ENCODE data around the gene SCRN2. TPM values are rescaled to one million over a fixed set of nuclear protein-coding genes. Genes with fewer than 3 reads are reported as not detected.

SCRN2 gene
- total RNA-seq, 1 experiment from 2014 or later: 47.9 TPM

GRCh38 chr17:47821424-47822391, 19.4 kb downstream of the SCRN2 start, which contains the start of gene OSBPL7:
OSBPL7 (minus strand) TSS chr17:47821794; CDS start chr17:47820278, 1,516 bp downstream.
- peak within 1 kb of the TSS; percentile 86 for H3K4me2 ChIP-seq (ENCODE audit: low read length)
- H3K4me3 ChIP-seq (ENCODE audit: low read length): peak within 1 kb of the TSS; percentile 74
- CTCF ChIA-PET: interaction anchor here (0.5 to 1.0 kb wide), 3 partner anchors 68 to 189 kb away, joined by 3 read pairs; no protein-coding TSS in a partner anchor
- intact Hi-C loops (cut with micrococcal nuclease): loop anchor here (1.0 kb wide), 2 partner anchors 10 to 11 kb away; partner anchors contain the start of genes LRRC46 and MRPL10
- ATAC-seq (peak; percentile 91), DNase-seq (peak; percentile 94)
- H2AFZ ChIP-seq (ENCODE audit: low read length): peak within 1 kb of the TSS; percentile 63
- H3F3A ChIP-seq (ENCODE audit: low read length, unreplicated experiment): no peaks in the 10 kb centered on the region
- BruUV-seq (replicated peaks): no TSS peak
- H3K9ac ChIP-seq (ENCODE audit: low read length): peak within 1 kb of the TSS; percentile 66
- TF ChIP-seq CTCF (conservative IDR thresholded peaks at IDR 0.05; ENCODE audit: low read depth, low read length): peak; percentile 71
- TF ChIP-seq EZH2 (IDR thresholded peaks at IDR 0.05; ENCODE audit: low read length, unreplicated experiment): no peak
- peaks cover 28% of the 10 kb centered on the region; the same call in 1 of the 2 replicates for H3K36me3 ChIP-seq (ENCODE audit: low read depth, low read length)
- H3K4me1 ChIP-seq (ENCODE audit: insufficient read depth, low read length): peaks cover 25% of the 10 kb centered on the region
- no peaks in the 10 kb centered on the region for H4K20me1 ChIP-seq (ENCODE audit: low read length)
- POLR2A ChIA-PET (ENCODE audit: unreplicated experiment): interaction anchor here (0.6 to 0.7 kb wide), 4 partner anchors 10 to 165 kb away, joined by 3 to 5 read pairs (median 4); partner anchors contain the start of genes LRRC46 and MRPL10
- peaks cover 14% of the 10 kb centered on the region for H3K79me2 ChIP-seq (ENCODE audit: low read length)
- no peaks in the 10 kb centered on the region for H3K9me3 ChIP-seq (ENCODE audit: low read length)
- H3K9me2 ChIP-seq (replicated peaks; ENCODE audit: low read length): no peaks in the 10 kb centered on the region
- peak within 1 kb of the TSS; percentile 52 for H3K27ac ChIP-seq (ENCODE audit: low read length)
- H3K27me3 ChIP-seq (ENCODE audit: low read length): no peaks in the 10 kb centered on the region

DNA sequence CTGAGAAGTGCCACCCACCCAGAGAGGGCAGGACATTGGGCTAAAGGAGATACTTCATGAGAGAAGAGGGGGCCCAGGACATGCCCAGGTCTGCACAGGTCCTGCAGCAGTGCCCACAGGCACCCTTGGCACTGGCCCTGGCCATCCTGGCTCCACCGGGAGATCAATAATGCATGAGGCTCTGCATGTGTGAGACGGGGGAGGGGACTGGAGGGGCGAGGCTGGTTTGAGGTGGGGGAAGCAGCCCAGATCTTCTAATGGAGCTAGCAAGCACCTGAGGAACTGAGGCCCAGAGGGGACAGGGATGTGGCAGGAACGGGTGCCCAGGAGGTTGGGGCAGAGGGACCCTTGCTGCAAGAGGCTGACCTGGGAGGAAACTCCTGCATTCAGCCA, 20.0 kb downstream of the SCRN2 start:
- CTCF ChIA-PET: interaction anchor here (0.5 to 1.0 kb wide), 2 partner anchors 69 to 190 kb away, joined by 3 read pairs; no protein-coding TSS in a partner anchor
- DNase-seq: no peak
- Histone ChIP-seq H3K27me3 (ENCODE audit: low read length) (no peaks in the 10 kb centered on the region), H3K4me1 (ENCODE audit: insufficient read depth, low read length) (peaks cover 25% of the 10 kb centered on the region), H3K9me2 (replicated peaks; ENCODE audit: low read length) (no peaks in the 10 kb centered on the region), H3K4me2 (ENCODE audit: low read length) (peak overlapping the region; percentile 86), H3K79me2 (ENCODE audit: low read length) (peaks cover 14% of the 10 kb centered on the region), H3K36me3 (ENCODE audit: low read depth, low read length) (peaks cover 28% of the 10 kb centered on the region; the same call in 1 of the 2 replicates), H3K9ac (ENCODE audit: low read length) (peak overlapping the region; percentile 66), H3K4me3 (ENCODE audit: low read length) (peak overlapping the region; percentile 74), H3F3A (ENCODE audit: low read length, unreplicated experiment) (no peaks in the 10 kb centered on the region), H2AFZ (ENCODE audit: low read length) (peak overlapping the region; percentile 63), H4K20me1 (ENCODE audit: low read length) (no peaks in the 10 kb centered on the region), H3K27ac (ENCODE audit: low read length) (peak overlapping the region; percentile 52), H3K9me3 (ENCODE audit: low read length) (no peaks in the 10 kb centered on the region)
- POLR2A ChIA-PET (ENCODE audit: unreplicated experiment): no interaction called here
- TSS peak; percentile 32 for BruUV-seq (replicated peaks)
- TF ChIP-seq EZH2phosphoT487 (IDR thresholded peaks at IDR 0.05; ENCODE audit: borderline replicate concordance, low read length): no peak
- no peak for TF ChIP-seq EZH2 (IDR thresholded peaks at IDR 0.05; ENCODE audit: low read length, unreplicated experiment)
- TF ChIP-seq CTCF (conservative IDR thresholded peaks at IDR 0.05; ENCODE audit: low read depth, low read length): no peak
- intact Hi-C loops (cut with micrococcal nuclease): loop anchor here (1.0 kb wide), 2 partner anchors 10 to 11 kb away; partner anchors contain the start of genes LRRC46 and MRPL10
- ATAC-seq: peak; percentile 11

Measured in PC-3 (cell line).